Measurements from ENCODE around the gene PCDHB4. TPM values are rescaled to one million over a fixed set of nuclear protein-coding genes. Genes with fewer than 3 reads are reported as not detected.
"Not testable (repeated sequence)": the region's sequence is repeated elsewhere in the genome, so short reads cannot be mapped to it uniquely, and the experiment has no call there.

Gene PCDHB4
- total RNA-seq, 1 experiment from 2014 or later, result 0.26 TPM

DNA sequence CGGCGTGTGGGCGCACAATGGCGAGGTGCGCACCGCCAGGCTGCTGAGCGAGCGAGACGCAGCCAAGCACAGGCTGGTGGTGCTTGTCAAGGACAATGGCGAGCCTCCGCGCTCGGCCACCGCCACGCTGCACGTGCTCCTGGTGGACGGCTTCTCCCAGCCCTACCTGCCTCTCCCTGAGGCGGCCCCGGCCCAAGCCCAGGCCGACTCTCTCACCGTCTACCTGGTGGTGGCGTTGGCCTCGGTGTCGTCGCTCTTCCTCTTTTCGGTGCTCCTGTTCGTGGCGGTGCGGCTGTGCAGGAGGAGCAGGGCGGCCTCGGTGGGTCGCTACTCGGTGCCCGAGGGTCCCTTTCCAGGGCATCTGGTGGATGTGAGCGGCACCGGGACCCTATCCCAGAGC lies 30.5 kb downstream of the PCDHB4 start:
- H3K27ac ChIP-seq (ENCODE audit: low read length); DNase-seq (ENCODE audit: low read depth, low spot score); H3K9me3 ChIP-seq (ENCODE audit: control insufficient read depth, insufficient read depth, low read depth, low read length); ATAC-seq; H3K27me3 ChIP-seq (ENCODE audit: control insufficient read depth, insufficient read depth, low read length); intact Hi-C loops (cut with micrococcal nuclease; ENCODE audit: unreplicated experiment); H3K36me3 ChIP-seq (ENCODE audit: control insufficient read depth, insufficient read depth, low read length); BruUV-seq (replicated peaks); H3K4me3 ChIP-seq (ENCODE audit: low read depth in 2 of 2, low read length in 2 of 2); POLR2A ChIA-PET; H3K4me1 ChIP-seq (ENCODE audit: control insufficient read depth, insufficient read depth, low read length); in situ Hi-C loops (cut with HindIII; ENCODE audit: low pct_unique_long_range_greater_than_20kb, low sequenced_read_pairs): not testable (repeated sequence)
- CTCF ChIA-PET, result interaction anchor here (0.6 kb wide), 1 partner anchor 48 kb away, joined by 5 read pairs; no protein-coding TSS in a partner anchor

- Histone ChIP-seq H3K27me3 (ENCODE audit: control insufficient read depth, insufficient read depth, low read length) (no peaks in the 10 kb centered on the region), H3K9me3 (ENCODE audit: control insufficient read depth, insufficient read depth, low read depth, low read length) (no peaks in the 10 kb centered on the region), H3K36me3 (ENCODE audit: control insufficient read depth, insufficient read depth, low read length) (no peaks in the 10 kb centered on the region), H3K27ac (ENCODE audit: low read length) (peak overlapping the region; percentile 59), H3K4me1 (ENCODE audit: control insufficient read depth, insufficient read depth, low read length) (peaks cover 10% of the 10 kb centered on the region; the same call in 1 of the 2 replicates), H3K4me3 (ENCODE audit: low read depth in 2 of 2, low read length in 2 of 2) (peak overlapping the region; percentile 47 to 49)
- TF ChIP-seq POLR2AphosphoS5 (IDR thresholded peaks at IDR 0.05; ENCODE audit: low read depth, low read length) (no peak), REST (IDR thresholded peaks at IDR 0.05; ENCODE audit: insufficient read depth in 1 of 2, low read depth in 2 of 2, low read length in 1 of 2) (no peak)
- TF ChIP-seq, protein P1, sequence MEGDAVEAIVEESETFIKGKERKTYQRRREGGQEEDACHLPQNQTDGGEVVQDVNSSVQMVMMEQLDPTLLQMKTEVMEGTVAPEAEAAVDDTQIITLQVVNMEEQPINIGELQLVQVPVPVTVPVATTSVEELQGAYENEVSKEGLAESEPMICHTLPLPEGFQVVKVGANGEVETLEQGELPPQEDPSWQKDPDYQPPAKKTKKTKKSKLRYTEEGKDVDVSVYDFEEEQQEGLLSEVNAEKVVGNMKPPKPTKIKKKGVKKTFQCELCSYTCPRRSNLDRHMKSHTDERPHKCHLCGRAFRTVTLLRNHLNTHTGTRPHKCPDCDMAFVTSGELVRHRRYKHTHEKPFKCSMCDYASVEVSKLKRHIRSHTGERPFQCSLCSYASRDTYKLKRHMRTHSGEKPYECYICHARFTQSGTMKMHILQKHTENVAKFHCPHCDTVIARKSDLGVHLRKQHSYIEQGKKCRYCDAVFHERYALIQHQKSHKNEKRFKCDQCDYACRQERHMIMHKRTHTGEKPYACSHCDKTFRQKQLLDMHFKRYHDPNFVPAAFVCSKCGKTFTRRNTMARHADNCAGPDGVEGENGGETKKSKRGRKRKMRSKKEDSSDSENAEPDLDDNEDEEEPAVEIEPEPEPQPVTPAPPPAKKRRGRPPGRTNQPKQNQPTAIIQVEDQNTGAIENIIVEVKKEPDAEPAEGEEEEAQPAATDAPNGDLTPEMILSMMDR (IDR thresholded peaks at IDR 0.05), result peak; percentile 84
- DNase-seq (ENCODE audit: low read depth, low spot score) (no peak), ATAC-seq (peak; percentile 92)
- BruUV-seq (replicated peaks), result no TSS peak
- ChIA-PET CTCF (interaction anchor here (0.6 to 1.9 kb wide), 9 partner anchors 15 to 321 kb away, joined by 3 to 10 read pairs (median 5); partner anchors contain the start of genes PCDHB14, PCDHB16, PCDHB2 and PCDHB8), POLR2A (no interaction called here)
- intact Hi-C loops (cut with micrococcal nuclease; ENCODE audit: unreplicated experiment) (loop anchor here (2.0 kb wide), 1 partner anchor 55 kb away; the partner anchor contains the start of gene PCDHB3), in situ Hi-C loops (cut with HindIII; ENCODE audit: low pct_unique_long_range_greater_than_20kb, low sequenced_read_pairs) (no loop called here)
Observed at GRCh38 chr5:141155540-141156374, 34.1 kb downstream of the PCDHB4 start.

- DNase-seq (ENCODE audit: low read depth, low spot score); H3K36me3 ChIP-seq (ENCODE audit: control insufficient read depth, insufficient read depth, low read length); ATAC-seq; CTCF ChIA-PET; H3K4me1 ChIP-seq (ENCODE audit: control insufficient read depth, insufficient read depth, low read length); H3K9me3 ChIP-seq (ENCODE audit: control insufficient read depth, insufficient read depth, low read depth, low read length); H3K4me3 ChIP-seq (ENCODE audit: low read depth in 2 of 2, low read length in 2 of 2); BruUV-seq (replicated peaks); in situ Hi-C loops (cut with HindIII; ENCODE audit: low pct_unique_long_range_greater_than_20kb, low sequenced_read_pairs); H3K27me3 ChIP-seq (ENCODE audit: control insufficient read depth, insufficient read depth, low read length); H3K27ac ChIP-seq (ENCODE audit: low read length); intact Hi-C loops (cut with micrococcal nuclease; ENCODE audit: unreplicated experiment); POLR2A ChIA-PET: not testable (repeated sequence)
Observed at GRCh38 chr5:141157356-141157755, 35.7 kb downstream of the PCDHB4 start.

- H3K36me3 ChIP-seq (ENCODE audit: control insufficient read depth, insufficient read depth, low read length); H3K4me3 ChIP-seq (ENCODE audit: low read depth in 2 of 2, low read length in 2 of 2); ATAC-seq; POLR2A ChIA-PET; H3K27me3 ChIP-seq (ENCODE audit: control insufficient read depth, insufficient read depth, low read length); intact Hi-C loops (cut with micrococcal nuclease; ENCODE audit: unreplicated experiment); in situ Hi-C loops (cut with HindIII; ENCODE audit: low pct_unique_long_range_greater_than_20kb, low sequenced_read_pairs); BruUV-seq (replicated peaks); H3K9me3 ChIP-seq (ENCODE audit: control insufficient read depth, insufficient read depth, low read depth, low read length); H3K27ac ChIP-seq (ENCODE audit: low read length); DNase-seq (ENCODE audit: low read depth, low spot score); CTCF ChIA-PET; H3K4me1 ChIP-seq (ENCODE audit: control insufficient read depth, insufficient read depth, low read length): not testable (repeated sequence)
Observed at GRCh38 chr5:141157901-141158300, 36.3 kb downstream of the PCDHB4 start.

Data from Panc1 (cell line).